ENCODE data around the gene LURAP1L.
A peak's percentile ranks its signal among the peaks of the same experiment; 100 is the strongest.

LURAP1L gene, protein sequence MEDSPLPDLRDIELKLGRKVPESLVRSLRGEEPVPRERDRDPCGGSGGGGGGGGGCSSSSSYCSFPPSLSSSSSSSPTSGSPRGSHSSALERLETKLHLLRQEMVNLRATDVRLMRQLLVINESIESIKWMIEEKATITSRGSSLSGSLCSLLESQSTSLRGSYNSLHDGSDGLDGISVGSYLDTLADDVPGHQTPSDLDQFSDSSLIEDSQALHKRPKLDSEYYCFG

DNA sequence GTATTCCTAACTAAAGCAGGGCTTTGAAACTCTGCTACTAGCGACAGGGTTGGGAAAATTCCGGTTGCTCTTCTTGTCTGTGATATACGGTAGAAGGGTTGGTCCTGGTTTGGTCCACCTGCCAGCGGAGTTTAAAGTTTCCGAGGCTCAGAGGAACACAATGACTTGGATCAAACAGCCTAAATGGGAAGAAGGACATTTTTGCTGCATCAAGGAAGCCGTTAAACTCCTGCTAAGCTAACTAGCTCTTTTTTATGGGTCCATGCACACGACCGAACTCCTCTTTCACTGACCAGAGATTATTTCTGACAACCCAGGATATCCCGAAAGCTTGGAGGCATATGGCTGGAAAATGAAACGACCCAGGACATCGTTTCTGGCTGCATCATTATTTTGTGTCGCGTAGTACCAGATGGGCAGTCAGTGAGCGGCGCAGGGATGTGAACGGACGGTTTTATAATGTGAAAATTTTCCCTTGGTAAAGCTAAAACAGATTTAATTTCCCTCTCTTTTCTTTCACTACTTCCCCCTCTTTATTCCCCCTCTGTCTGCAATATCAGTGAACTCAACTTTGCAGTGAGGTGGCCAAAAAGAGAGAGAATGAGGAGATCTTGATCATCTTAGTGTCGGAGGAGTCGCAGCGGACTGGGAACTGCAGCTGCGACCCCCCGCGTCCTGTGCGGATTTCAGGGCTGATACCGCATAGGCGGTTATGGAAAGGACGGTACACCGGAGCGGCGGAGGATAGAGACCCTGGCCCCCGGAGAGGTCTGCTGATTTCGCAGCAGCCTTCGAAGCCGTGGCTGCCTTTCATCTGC lies at the start of gene LURAP1L:
Gene LURAP1L, plus strand, starts transcription at position 160 of the 818 bp plus-strand sequence. CDS start 696 bp downstream, outside the sequence.
- peak within 1 kb of the TSS; percentile 59 for H3K4me3 ChIP-seq (ENCODE audit: low read length)

DNA sequence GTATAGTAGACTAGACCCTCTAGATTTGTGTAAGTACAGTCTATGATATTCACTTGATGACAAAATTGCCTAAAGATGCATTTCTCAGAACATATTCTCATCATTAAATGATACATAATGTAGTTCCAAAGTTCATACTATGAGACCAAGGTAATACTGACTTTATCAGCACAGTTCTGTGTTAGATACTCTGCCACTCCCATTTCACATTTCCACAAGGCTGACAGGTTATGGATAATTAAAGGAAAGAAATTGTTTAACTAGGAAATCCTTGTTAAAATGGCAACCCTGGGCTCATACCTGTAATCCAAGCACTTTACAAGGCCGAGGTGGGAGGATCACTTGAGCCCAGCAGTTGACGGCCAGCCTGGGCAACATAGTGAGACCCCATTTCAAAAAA lies 48.0 kb upstream of the LURAP1L start:
- TF ChIP-seq ZNF274 (IDR thresholded peaks at IDR 0.05; ENCODE audit: low read depth, low read length), result no peak
- H3K4me3 ChIP-seq (ENCODE audit: low read length), result no peak overlapping the region

More for the DNA sequence above, at the start of gene LURAP1L:
- TF ChIP-seq ZNF274 (IDR thresholded peaks at IDR 0.05; ENCODE audit: low read depth, low read length), result no peak

DNA sequence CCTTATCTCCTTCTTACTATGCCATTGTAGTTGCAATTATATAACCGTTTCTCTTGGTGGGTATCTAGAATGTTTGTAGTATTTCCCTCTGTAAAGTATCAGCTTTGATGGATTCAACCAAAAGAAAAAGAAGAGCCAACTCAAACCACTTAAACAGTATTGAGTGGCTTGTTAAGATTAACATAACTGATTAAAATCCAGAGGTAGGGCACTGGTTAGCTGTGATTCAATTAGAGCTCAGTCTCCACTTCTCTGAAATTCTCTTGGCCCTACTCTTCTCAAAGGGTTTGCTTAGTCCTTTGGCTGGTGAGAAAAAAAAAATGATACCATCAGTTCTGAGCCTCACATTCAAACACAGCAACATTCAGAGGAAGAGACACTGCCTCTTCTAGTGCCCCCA lies 44.6 kb upstream of the LURAP1L start:
- no peak for TF ChIP-seq ZNF274 (IDR thresholded peaks at IDR 0.05; ENCODE audit: low read depth, low read length)
- H3K4me3 ChIP-seq (ENCODE audit: low read length), result no peak overlapping the region

DNA sequence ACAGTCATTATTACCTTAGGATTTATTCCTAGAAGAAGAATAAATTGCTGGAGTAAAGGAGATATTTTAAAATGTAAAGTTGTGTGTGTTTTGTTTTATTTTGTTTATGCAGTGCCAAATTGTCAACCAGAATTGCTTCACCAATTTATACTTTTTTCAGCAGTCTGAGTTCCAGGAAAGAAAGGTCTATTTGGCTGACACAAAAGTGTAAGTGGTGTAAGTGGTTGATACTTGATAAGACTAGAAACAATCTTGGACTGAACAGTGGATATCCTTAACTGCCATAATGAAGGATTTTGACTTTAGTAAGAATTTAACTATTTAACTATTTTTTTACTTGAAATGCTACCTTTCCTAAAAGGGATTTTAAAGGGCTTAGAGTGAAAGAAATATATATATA lies 43.9 kb upstream of the LURAP1L start:
- TF ChIP-seq ZNF274 (IDR thresholded peaks at IDR 0.05; ENCODE audit: low read depth, low read length), result no peak

DNA sequence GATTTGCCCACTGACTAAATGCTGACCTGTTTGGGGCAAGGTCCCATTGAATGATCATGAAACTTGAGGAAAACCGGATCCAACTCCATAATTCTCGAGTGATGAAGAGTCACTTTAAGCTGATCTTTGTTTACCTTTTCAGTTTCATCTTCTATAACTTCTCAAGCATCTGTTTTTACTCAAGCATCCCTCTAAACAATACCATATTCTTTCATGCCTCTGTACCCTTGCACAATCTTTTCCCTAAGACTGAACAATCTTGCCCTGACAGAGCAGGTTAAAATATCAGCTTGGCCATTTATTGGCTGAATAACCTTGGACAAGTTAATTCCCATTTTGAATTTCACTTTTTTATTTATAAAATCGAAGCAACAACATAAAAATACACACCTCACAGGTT lies 41.8 kb upstream of the LURAP1L start:
- TF ChIP-seq ZNF274 (IDR thresholded peaks at IDR 0.05; ENCODE audit: low read depth, low read length), result no peak
- H3K4me3 ChIP-seq (ENCODE audit: low read length), result no peak overlapping the region

More for the DNA sequence above, 43.9 kb upstream of the LURAP1L start:
- no peak overlapping the region for H3K4me3 ChIP-seq (ENCODE audit: low read length)

DNA sequence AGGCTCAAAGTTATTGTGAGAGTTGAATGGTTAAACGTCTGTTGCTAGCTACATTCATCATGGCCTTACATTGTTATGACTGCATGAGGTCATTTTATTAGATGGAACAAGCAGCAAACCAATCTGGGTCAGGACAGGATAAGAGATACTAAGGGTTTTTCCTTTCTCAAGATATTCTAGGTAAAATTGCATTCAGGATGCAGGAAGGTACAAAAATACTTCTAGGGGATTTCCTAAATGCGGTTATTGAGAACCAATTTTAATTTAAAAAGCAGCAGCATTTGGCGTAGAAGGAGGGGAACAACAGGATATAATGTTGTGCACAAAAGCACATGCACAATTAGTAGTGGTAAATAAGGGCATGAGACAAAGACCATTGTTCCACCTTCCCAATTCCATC lies 39.2 kb upstream of the LURAP1L start:
- H3K4me3 ChIP-seq (ENCODE audit: low read length), result no peak overlapping the region
- no peak for TF ChIP-seq ZNF274 (IDR thresholded peaks at IDR 0.05; ENCODE audit: low read depth, low read length)

DNA sequence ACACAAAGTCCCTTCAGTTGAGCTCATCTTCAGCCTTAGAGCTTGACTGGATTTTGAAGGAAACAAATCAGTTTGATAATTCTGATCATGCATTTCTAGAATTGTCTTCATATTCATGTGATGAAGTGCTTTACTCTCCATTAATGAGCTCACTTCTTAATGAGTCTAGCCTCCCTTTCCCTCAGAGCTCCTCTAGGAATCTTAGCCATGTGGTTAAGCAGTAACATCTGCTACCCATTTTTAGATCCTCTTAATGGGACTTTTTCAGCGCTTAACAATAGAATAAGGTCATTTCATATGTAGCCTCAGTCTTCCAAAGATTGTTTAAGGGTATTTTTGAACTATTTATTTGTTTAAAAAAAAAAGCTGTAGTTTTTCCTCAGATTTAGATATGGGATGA lies 36.9 kb upstream of the LURAP1L start:
- TF ChIP-seq ZNF274 (IDR thresholded peaks at IDR 0.05; ENCODE audit: low read depth, low read length), result no peak
- H3K4me3 ChIP-seq (ENCODE audit: low read length), result no peak overlapping the region

DNA sequence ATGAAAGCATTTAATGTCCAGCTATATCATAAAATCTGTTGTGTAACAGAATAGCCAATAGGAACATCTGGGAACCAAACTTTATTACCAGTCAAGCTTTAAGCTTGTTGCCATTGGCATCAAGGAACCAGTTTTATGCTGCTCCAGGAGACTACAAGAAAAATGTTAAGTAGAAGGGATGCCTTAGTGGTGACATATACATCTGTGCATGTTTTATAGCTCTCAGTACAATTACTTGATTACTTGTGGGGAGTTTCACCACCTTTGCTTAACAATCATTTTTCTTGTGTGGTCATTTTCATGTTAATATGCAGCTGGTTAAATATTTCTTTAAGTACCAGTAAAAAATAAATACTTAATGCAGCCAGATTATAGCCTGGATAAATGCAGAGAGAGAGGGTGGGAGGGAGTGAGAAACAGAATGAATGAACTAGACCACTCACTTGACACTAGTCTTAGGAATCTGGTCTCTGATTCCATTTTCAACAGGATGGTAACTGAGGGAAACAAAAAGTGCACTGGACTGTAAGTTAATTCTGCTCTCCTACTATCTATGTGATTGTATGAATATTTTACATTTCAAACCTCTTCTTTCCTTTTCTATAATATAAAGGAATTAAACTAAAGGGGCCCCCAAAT lies 35.7 kb upstream of the LURAP1L start:
- TF ChIP-seq ZNF274 (IDR thresholded peaks at IDR 0.05; ENCODE audit: low read depth, low read length), result no peak

DNA sequence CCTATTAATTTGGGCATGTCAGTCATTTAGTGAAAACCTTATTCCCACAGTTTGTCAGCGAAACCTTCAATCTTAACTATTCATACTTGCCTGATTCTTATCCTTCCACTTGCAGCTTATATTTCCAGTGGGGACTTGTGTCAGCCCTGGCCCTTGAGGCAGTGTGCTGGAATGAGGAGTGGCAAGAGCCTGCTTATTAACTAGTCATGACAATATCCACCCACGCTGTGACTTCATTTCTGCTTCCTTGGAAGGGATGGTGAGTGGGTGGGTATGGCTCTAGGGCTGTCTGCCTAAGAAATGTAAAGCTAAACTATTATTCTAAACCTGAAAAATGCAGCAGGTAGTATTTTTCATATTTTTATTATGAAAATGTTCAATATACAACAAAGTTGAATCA lies 34.0 kb upstream of the LURAP1L start:
- no peak overlapping the region for H3K4me3 ChIP-seq (ENCODE audit: low read length)
- no peak for TF ChIP-seq ZNF274 (IDR thresholded peaks at IDR 0.05; ENCODE audit: low read depth, low read length)

More for the DNA sequence above, 35.7 kb upstream of the LURAP1L start:
- no peak overlapping the region for H3K4me3 ChIP-seq (ENCODE audit: low read length)

DNA sequence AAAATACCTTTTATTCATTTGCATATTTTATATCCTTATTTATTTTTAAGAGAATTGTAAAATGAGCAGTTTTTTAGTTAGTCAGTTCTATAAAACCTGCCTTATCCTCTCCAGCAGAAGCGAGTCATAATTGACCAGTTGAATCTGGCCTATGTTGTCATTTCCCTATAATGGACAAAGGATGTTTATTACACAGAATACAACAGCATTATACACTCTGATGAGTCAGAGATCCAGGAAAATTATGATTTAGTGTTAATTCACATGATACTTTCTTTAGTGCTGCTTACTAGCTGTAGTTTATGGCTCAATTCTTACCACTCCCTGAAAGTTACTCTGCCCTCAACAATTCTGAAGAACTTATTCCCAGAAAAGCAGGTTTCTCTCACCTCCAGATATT lies 26.8 kb upstream of the LURAP1L start:
- no peak overlapping the region for H3K4me3 ChIP-seq (ENCODE audit: low read length)

DNA sequence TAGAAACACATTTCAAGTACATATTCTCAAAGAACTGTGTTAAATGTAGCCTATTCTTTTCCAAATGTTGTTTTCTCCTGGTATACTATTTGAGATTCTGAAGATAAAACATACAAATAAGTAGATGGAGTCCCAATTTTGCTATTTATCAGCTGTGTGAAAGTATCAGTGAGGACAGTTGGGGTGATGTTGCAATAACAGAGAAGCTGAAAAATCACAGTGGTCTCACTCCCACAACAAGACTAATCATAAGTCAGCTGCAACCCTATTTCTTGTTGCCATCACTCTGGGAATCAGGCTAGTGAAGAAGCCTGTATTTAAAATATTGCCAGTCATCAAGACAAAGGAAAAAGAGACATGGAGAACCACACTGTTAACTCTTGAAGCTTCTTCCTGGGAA lies 25.9 kb upstream of the LURAP1L start:
- H3K4me3 ChIP-seq (ENCODE audit: low read length), result no peak overlapping the region
- no peak for TF ChIP-seq ZNF274 (IDR thresholded peaks at IDR 0.05; ENCODE audit: low read depth, low read length)

More for the DNA sequence above, 26.8 kb upstream of the LURAP1L start:
- TF ChIP-seq ZNF274 (IDR thresholded peaks at IDR 0.05; ENCODE audit: low read depth, low read length), result no peak

DNA sequence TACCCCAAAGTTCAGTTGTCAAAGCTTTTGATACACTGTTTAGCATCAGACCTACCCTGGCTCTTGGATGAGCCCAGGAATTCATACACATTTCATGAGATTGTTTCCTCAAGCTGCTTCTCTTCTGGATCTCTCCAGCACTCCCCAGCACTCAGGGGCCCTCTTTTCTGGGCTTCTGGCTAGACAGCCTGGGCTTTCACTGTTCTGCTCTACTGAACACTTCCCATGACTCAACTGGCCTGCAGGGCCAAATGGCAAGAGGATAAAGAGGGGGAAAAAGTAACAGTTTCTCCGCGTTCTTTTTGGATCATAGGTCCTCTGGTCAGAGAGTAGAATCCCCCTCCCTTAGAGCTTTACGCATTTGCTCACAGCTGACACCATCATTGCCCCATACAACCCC lies 20.9 kb upstream of the LURAP1L start:
- TF ChIP-seq ZNF274 (IDR thresholded peaks at IDR 0.05; ENCODE audit: low read depth, low read length), result no peak
- no peak overlapping the region for H3K4me3 ChIP-seq (ENCODE audit: low read length)

DNA sequence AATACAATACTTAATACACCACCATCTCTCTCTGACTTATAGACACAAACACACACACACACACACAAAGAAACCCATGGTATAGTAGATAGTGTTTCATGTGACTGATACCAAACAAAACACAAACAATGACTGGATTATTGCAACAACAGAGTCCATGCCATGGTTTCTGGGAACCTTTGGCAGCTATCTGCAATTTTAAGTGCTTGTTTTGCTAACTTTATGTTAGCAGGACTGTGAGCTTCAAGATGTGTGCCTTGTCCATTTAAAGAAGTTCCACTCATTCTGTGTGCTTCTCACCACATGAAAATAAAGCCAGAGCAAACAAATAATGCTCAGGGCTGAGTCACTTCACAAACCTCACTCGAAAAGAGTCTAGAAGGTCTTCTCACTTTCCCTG lies 15.1 kb upstream of the LURAP1L start:
- H3K4me3 ChIP-seq (ENCODE audit: low read length), result no peak overlapping the region
- no peak for TF ChIP-seq ZNF274 (IDR thresholded peaks at IDR 0.05; ENCODE audit: low read depth, low read length)

DNA sequence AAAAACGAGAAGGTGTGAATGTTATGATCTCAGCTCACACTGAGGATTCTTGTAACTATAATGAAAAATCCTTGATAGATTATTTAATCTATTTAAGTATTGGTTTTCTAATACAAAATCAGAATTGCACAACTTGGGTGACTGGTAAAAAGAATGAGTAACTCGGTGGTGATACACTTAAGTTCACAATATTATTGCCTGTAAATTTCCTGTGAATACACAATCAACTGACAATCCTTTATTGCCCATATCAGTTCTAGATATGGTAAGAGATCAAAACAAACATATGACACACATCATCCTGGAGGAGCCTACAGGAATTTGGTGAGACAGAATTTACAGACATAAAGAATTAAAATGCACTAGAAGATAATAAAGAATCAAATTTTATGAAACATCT lies 14.1 kb upstream of the LURAP1L start:
- no peak for TF ChIP-seq ZNF274 (IDR thresholded peaks at IDR 0.05; ENCODE audit: low read depth, low read length)
- H3K4me3 ChIP-seq (ENCODE audit: low read length), result no peak overlapping the region

DNA sequence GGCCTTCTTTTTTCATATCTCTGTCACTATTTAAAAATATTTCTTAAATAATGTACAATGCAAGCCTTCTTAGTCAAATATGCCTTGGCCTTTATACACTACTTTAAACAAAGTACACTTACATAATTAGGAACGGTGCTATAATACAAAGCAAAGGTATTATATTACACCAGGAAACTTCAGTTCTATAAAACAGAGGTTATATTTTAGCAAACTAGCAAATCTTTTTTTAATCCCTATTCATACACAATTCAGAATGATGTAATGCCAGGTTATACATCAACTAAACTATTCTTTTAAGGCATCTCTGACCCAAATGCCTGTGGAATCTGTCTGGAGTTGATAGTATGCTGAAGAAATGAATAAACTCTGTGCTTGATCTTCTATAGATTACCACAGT lies 10.7 kb upstream of the LURAP1L start:
- H3K4me3 ChIP-seq (ENCODE audit: low read length), result no peak overlapping the region
- TF ChIP-seq ZNF274 (IDR thresholded peaks at IDR 0.05; ENCODE audit: low read depth, low read length), result no peak
